Activated naive CD4-positive, alpha-beta T cell treated with anti-CD3 and anti-CD28 coated beads for 36 hours (primary cell): Measurements from ENCODE around the gene ETS2. TPM values are rescaled to one million over a fixed set of nuclear protein-coding genes. Genes with fewer than 3 reads are reported as not detected.
A peak's percentile ranks its signal among the peaks of the same experiment; 100 is the strongest.
"Not testable (repeated sequence)": the region's sequence is repeated elsewhere in the genome, so short reads cannot be mapped to it uniquely, and the experiment has no call there.

Experiments
- CTCF ChIA-PET: fragments of 350-600 bp; sonication (Branson Sonifier 250); formaldehyde crosslinking; loops from one replicate; lab custom pipeline; 2021; ENCODE audit warnings: antibody characterized with exemption; lab: Charles Lee
- DNase-seq: peaks from one replicate; pipeline ENCODE4 v3.0.0-alpha.2; 2020
- H3K27ac Mint-ChIP-seq: one replicate; pipeline ENCODE4 v1.8.0; 2021; ENCODE audit warnings: mild to moderate bottlenecking, mixed read lengths
- H3K27me3 Mint-ChIP-seq: one replicate; pipeline ENCODE4 v1.8.0; 2021; ENCODE audit warnings: low read depth, mixed read lengths
- H3K36me3 Mint-ChIP-seq: one replicate; pipeline ENCODE4 v1.8.0; 2021; ENCODE audit warnings: low read depth, mixed read lengths
- H3K4me1 Mint-ChIP-seq: one replicate; pipeline ENCODE4 v1.8.0; 2021; ENCODE audit warnings: low read depth, mixed read lengths
- H3K4me3 Mint-ChIP-seq: one replicate; pipeline ENCODE4 v1.8.0; 2021; ENCODE audit warnings: mild to moderate bottlenecking, moderate library complexity, mixed read lengths
- H3K9me3 Mint-ChIP-seq: one replicate; pipeline ENCODE4 v1.8.0; 2021; ENCODE audit warnings: mixed read lengths
- intact Hi-C: fragments of 100-400 bp; cut with micrococcal nuclease; formaldehyde crosslinking; loops from one replicate; pipeline ENCODE4 v1.15.1; 2023
- total RNA-seq, 2 experiments: library from RNA; stranded (reverse); gene quantifications; one replicate each; pipeline ENCODE4 v1.2.3, GENCODE V29; 2021

Gene ETS2
- total RNA-seq, 2 experiments from 2014 or later = 22.4 to 25.6 TPM

DNA sequence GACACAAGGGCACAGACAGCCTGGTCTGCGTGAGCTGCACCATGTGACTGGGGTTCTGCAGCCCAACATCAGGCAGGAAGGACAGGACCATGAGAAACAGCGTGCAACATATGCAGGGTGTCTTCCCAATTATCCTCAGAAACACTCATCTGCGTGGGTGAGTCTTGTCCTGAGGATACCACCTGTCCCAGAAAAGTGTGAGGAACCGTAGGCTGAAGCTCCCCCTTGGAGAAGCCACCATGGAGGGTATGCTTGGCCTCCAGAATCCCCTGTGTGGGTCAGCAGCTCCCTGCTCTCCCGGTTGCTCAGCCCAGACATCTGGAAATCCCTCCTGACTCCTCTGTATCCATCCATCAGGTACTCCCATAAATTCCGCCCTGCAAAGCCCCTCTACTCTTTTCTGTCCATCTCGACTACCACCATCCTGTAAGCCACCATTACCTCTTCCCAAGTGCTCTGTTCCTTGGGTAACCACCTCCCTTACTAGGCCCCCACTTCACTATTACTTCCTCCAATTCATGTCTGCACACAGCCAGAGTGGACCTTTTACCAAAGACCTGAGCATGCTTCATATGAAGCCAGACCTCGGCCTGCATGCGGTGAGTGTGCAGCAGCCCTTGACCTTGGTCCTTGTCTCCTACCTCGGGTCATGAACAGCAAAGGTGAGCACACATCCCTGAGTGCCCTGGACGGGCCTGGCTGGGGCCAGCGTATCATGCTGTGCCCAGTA lies 33.0 kb downstream of the ETS2 start:
- DNase-seq = no peak
- Mint-ChIP-seq H3K4me1 (no peaks in the 10 kb centered on the region), H3K27ac (no peak overlapping the region)

DNA sequence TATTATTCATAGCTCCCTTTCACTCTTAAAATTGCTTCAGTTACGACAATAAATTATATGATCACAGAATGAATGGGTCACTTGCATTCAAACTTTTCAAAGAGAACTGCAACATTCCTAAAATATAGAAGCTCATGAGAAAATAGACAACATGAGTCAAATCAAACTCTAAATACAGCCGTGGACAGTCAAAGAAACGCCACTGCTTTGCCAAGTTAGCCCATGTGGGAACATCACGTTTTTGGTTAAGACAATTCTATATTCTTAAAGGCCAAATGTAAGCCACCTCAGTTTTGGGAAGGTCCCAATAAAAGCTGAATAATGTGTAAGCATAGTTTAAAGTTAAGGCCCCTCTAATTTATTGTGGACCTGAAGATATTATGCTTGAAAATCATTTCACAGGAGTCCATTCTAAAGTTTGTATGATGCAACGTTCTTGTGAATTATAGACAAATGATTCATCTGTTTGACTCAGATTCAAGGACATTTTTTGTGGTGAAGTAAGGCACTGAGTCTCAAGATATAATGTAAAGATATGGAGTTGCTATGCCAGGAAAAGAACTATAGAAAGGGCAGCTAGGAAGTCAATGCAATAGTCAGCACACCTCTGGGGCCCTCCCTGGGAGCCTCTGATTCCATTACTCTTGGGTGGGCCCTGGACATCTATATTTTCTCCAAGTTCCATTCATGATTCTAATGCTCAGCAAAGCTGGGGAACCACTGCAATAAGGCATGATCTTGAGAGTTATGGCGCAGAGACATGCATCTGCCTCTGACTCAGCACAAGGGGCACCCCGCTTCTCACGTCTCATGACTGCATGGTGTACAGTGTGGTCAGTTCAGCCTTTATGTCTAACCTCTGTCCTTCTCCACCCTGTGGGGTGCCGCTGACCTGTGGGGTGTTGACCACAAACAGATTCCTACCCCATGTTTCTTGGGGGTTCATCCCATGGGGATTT lies 33.9 kb downstream of the ETS2 start:
- Mint-ChIP-seq H3K27ac (no peak overlapping the region), H3K9me3 (no peaks in the 10 kb centered on the region), H3K36me3 (no peaks in the 10 kb centered on the region), H3K27me3 (no peaks in the 10 kb centered on the region), H3K4me1 (no peaks in the 10 kb centered on the region), H3K4me3 (no peak overlapping the region)
- intact Hi-C loops = no loop called here
- CTCF ChIA-PET = no interaction called here
- DNase-seq = peak; percentile 30

More for the DNA sequence above, 33.0 kb downstream of the ETS2 start:
- intact Hi-C loops = no loop called here
- CTCF ChIA-PET = no interaction called here
- Mint-ChIP-seq H3K27me3 (no peaks in the 10 kb centered on the region), H3K36me3 (no peaks in the 10 kb centered on the region), H3K9me3 (no peaks in the 10 kb centered on the region), H3K4me3 (no peak overlapping the region)

DNA sequence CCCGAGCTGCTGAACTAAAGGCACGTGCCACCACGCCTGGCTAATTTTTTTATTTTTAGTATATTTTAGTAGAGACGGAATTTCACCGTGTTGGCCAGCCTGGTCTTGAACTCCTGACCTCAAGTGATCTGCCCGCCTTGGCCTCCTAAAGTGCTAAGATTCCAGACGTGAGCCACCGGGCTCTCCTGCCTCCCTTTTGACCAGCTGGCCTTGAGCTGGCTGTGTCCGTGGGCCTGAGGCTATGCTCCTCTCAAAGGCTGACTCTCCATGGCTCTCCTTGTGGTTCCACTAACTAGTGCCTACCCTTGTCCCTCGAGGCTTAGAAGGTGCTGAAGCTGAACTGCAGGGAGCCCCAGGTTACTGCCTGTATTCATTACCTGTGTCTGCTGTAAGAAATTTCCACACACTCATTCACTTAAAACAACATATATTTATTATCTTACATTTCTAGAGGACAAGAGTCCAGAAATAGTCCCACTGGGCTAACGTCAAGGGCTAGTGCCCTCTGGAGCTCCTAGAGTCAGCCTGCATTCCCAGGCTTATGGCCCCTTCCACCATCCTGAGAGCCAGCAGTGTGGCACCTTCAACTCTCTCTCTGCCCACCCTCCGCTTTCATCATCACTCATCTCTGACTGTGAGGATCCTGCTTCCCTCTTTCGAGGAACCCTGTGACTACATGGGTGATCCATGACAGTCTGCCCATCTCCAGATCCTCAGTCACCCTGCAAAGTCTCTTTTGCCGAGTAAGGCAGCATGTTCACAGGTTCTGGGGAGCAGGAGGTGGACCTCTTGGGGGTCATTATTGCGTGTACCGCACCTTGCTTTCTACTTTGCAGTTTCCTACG lies 34.9 kb downstream of the ETS2 start:
- intact Hi-C loops = no loop called here
- Mint-ChIP-seq H3K27ac (no peak overlapping the region), H3K36me3 (no peaks in the 10 kb centered on the region), H3K27me3 (no peaks in the 10 kb centered on the region), H3K4me1 (no peaks in the 10 kb centered on the region), H3K4me3 (no peak overlapping the region), H3K9me3 (no peaks in the 10 kb centered on the region)
- CTCF ChIA-PET = no interaction called here
- DNase-seq = no peak

DNA sequence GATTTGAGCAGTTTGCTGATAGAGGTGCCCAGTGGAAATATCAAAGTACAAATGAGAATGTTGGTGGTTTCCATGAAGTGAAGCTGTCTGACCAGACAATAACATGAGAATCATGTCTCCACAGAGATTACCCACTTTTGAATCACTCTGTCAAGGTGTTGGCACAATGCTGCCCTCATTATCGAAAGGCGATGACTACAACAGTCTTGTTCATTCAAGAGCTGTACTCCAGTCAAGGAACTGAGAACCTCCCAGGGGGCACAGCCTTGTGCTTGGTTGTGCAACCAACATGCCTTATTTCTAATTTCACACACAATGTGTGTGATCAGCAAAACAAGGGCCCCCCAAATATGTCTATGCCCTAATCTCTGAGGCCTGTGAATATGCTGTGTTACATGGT lies 35.7 kb downstream of the ETS2 start:
- Mint-ChIP-seq H3K27me3 (no peaks in the 10 kb centered on the region), H3K27ac (no peak overlapping the region), H3K4me1 (no peaks in the 10 kb centered on the region), H3K4me3 (no peak overlapping the region), H3K36me3 (no peaks in the 10 kb centered on the region), H3K9me3 (no peaks in the 10 kb centered on the region)
- DNase-seq = no peak
- CTCF ChIA-PET = no interaction called here
- intact Hi-C loops = no loop called here

DNA sequence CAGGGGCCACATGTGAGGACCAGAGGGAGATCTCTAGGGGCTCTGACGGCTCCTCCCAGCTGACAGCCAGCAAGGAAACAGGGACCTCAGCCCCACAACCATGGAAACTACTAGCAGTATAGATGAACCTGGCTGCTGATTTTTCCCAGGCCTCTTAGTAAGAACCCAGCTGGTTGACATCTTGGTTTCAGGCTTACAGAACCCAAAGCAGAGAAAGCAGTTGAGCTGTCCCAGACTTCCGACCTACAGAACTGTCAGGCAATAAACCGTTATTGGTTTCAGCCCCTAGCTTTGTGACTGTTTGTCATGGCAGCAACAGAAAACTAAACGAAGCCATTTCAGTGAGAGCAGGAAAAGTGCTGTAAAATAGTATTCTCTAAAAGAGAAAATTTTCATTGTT lies 36.4 kb downstream of the ETS2 start:
- Mint-ChIP-seq H3K4me1 (no peaks in the 10 kb centered on the region), H3K36me3 (no peaks in the 10 kb centered on the region), H3K27me3 (no peaks in the 10 kb centered on the region), H3K9me3 (no peaks in the 10 kb centered on the region), H3K27ac (no peak overlapping the region), H3K4me3 (no peak overlapping the region)
- intact Hi-C loops = no loop called here
- CTCF ChIA-PET = no interaction called here
- DNase-seq = no peak

DNA sequence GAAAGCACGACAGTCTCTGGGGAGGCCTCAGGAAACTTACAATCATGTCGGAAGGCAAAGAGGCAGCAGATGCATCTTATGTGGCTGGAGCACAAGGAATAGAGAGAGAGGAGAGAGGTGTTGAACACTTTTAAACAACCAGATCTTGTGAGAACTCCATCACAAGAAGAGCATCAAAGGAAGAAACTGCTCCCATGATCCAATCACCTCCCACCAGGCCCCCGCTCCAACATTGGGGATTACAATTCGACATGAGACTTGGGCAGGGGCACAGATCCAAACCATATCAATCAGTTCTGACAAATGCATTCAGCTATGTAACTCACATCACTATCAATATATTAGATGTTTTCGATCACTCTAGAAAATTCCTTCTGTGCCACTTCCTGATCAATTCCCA lies 37.6 kb downstream of the ETS2 start:
- Mint-ChIP-seq H3K27me3 (no peaks in the 10 kb centered on the region), H3K4me3 (no peak overlapping the region), H3K36me3 (no peaks in the 10 kb centered on the region), H3K27ac (no peak overlapping the region), H3K9me3 (no peaks in the 10 kb centered on the region), H3K4me1 (no peaks in the 10 kb centered on the region)
- CTCF ChIA-PET = interaction anchor here (0.7 kb wide), 1 partner anchor 293 kb away, joined by 3 read pairs; no protein-coding TSS in a partner anchor
- intact Hi-C loops = no loop called here
- DNase-seq = no peak

DNA sequence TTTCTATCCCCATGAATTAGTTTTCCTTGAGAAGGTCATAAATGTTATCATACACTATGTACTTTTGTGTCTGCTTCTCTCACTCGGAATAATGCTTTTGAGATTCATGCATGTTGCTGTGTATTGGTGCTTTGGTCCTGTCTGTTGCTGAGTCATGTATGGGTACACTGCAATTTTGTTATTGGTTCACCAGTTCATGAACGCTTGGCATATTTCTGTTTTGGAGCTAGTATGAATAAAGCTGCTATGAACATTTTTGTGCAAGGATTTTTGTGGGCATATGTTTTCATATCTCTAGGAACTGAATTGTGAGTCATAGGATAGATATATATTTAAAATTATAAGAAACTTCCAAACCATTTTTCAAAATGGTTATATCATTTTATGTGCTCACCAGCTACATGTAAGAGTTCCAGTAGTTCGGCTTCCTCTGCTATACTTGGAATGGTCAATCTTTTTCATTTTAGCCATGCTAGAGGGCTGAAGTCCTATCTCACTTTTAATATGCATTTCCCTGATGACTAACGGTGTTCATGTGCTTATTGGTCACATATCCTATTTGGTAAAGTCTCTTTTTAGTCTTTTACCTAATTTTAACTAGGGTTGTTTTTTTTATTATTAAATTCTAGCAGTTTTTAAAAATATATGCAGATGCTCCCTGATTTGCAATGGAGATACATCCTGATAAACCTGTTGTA lies 38.2 kb downstream of the ETS2 start:
- Mint-ChIP-seq H3K36me3 (no peaks in the 10 kb centered on the region), H3K27ac (no peak overlapping the region), H3K4me3 (no peak overlapping the region), H3K27me3 (no peaks in the 10 kb centered on the region), H3K4me1 (no peaks in the 10 kb centered on the region), H3K9me3 (no peaks in the 10 kb centered on the region)
- CTCF ChIA-PET = no interaction called here
- intact Hi-C loops = no loop called here
- DNase-seq = no peak

DNA sequence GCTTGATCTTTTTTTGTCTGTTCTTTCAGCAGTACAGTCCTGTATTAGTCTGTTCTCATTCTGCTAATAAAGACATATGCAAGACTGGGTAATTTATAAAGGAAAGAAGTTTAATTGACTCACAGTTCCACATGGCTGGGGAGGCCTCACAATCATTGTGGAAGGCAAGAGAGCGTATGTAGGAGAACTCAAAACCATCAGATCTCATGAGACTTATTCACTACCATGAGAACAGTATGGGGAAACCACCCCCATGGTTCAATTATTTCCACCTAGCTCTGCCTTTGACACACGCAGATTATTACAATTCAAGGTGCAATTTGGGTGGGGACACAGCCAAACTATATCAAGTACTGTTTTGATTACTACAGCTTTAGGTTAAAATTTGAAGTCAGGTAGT lies 39.6 kb downstream of the ETS2 start:
- DNase-seq, H3K9me3 Mint-ChIP-seq, H3K4me1 Mint-ChIP-seq, H3K36me3 Mint-ChIP-seq, intact Hi-C loops, H3K4me3 Mint-ChIP-seq, H3K27me3 Mint-ChIP-seq, CTCF ChIA-PET, H3K27ac Mint-ChIP-seq: not testable (repeated sequence)

DNA sequence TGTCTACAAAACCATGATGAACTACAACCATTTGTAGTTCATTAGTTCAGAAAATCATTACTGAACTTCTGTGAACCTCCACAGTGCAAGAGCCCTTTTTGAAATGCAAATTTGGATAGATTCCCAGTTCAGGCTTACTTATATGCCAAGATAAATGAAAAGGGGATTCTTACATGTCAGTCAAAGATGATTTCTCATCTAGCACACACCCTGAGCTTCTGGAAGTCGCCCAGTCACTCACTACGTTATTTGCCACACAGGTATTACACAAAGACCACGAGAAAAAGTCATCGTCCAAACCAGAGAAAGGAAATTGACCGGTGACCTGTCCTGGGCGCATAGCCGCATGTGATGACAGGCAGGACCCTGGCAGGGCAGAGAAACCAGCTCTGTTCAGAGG lies 41.8 kb downstream of the ETS2 start:
- no peaks in the 10 kb centered on the region for H3K4me1 Mint-ChIP-seq
- intact Hi-C loops = no loop called here
- CTCF ChIA-PET = no interaction called here
- H3K9me3 Mint-ChIP-seq = no peaks in the 10 kb centered on the region
- no peak overlapping the region for H3K4me3 Mint-ChIP-seq
- no peaks in the 10 kb centered on the region for H3K36me3 Mint-ChIP-seq
- H3K27me3 Mint-ChIP-seq = no peaks in the 10 kb centered on the region
- H3K27ac Mint-ChIP-seq = no peak overlapping the region
- DNase-seq = no peak

DNA sequence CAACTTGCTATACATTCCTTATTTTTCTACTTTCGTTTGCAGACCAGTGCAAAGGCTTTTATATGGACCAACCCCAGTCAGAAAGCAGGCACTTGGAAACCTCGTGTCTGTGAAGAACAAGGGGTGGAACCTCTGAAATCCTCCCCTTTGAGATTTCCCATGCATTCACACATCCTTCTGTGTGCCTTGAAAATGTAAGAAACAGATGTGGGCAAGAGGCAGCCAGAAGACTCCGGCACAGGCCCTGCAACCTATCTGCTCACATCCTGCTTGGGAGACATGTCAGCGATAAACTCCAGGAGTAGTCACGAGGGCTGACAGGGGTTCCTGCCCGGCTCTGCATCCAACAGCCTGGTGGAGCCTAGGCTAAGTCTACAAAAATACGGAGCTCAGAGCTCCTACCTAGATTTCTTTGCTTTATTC lies 42.5 kb downstream of the ETS2 start:
- H3K27ac Mint-ChIP-seq = no peak overlapping the region

DNA sequence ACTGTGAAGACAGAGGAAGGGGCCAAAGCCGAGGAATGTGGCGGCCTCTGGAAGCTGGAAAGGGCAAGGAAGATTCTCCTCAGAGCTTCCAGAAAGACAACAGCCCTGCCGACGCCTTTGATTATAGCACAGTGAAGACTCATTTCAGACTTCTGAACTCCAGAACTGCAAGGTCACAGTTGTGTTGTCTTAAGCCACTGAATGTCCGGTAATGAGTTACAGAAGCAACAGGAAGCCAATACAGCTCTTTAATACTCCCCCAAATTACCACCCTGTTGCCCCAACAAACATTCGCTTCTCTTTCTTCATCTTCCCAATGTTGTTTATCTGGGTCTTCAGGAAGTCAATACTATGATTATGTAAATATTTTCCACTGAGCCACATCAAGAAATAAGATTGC lies 44.0 kb downstream of the ETS2 start:
- H3K4me3 Mint-ChIP-seq = no peak overlapping the region
- H3K9me3 Mint-ChIP-seq = no peaks in the 10 kb centered on the region
- no peaks in the 10 kb centered on the region for H3K4me1 Mint-ChIP-seq
- no peak for DNase-seq
- H3K36me3 Mint-ChIP-seq = no peaks in the 10 kb centered on the region
- intact Hi-C loops = no loop called here
- no peak overlapping the region for H3K27ac Mint-ChIP-seq
- CTCF ChIA-PET = no interaction called here
- H3K27me3 Mint-ChIP-seq = peaks cover 3% of the 10 kb centered on the region

More for the DNA sequence above, 42.5 kb downstream of the ETS2 start:
- Mint-ChIP-seq H3K4me3 (no peak overlapping the region), H3K9me3 (no peaks in the 10 kb centered on the region), H3K27me3 (no peaks in the 10 kb centered on the region), H3K4me1 (no peaks in the 10 kb centered on the region), H3K36me3 (no peaks in the 10 kb centered on the region)
- DNase-seq = no peak
- intact Hi-C loops = no loop called here
- CTCF ChIA-PET = no interaction called here
